D721Med (cell line): Measurements from ENCODE around the gene PDE1A.

Experiments used
- DNase-seq: peaks from one replicate; pipeline ENCODE4 v3.0.0; 2011; ENCODE audit warnings: low spot score; ENCODE audit not compliant: insufficient read length
- FAIRE-seq: peaks from 2 replicates; lab custom pipeline; 2011; peaks lifted over from hg19 to GRCh38; lab: Jason Lieb, UNC
- TF ChIP-seq, protein P1 (sequence below): IDR thresholded peaks from 2 replicates; pipeline ENCODE4 v1.5.1; 2012; ENCODE audit warnings: mild to moderate bottlenecking, control low read depth; ENCODE audit not compliant: insufficient read depth; ENCODE audit errors: missing control alignments

The PDE1A gene

DNA sequence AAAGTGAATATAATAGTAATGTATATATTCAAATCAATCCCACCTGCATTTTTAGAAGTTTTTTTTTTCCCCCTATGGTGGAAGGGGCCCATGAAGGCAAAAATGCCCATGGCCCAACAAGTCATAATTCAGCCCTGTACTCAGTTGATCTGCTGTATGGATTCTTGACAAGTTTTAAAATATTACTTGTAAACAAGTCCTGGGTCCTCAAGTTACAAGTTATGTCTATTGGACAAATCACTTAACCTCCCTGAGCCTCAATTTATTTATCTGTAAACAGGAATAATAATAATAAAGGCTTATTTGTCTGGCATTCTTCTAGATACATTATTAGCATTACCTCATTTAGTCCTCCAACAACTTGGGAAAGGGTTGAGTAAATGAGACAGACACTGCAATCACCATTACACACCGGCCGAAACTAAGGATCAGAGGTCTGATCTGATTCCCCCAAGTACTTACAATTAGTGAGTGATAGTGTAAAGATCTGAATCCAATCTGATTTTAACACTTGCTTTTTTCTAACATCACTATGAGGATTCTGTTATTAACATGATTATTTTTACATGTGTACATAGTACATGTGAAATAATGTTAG lies 66.1 kb downstream of the PDE1A start:
- no peak for DNase-seq
- TF ChIP-seq, protein P1, sequence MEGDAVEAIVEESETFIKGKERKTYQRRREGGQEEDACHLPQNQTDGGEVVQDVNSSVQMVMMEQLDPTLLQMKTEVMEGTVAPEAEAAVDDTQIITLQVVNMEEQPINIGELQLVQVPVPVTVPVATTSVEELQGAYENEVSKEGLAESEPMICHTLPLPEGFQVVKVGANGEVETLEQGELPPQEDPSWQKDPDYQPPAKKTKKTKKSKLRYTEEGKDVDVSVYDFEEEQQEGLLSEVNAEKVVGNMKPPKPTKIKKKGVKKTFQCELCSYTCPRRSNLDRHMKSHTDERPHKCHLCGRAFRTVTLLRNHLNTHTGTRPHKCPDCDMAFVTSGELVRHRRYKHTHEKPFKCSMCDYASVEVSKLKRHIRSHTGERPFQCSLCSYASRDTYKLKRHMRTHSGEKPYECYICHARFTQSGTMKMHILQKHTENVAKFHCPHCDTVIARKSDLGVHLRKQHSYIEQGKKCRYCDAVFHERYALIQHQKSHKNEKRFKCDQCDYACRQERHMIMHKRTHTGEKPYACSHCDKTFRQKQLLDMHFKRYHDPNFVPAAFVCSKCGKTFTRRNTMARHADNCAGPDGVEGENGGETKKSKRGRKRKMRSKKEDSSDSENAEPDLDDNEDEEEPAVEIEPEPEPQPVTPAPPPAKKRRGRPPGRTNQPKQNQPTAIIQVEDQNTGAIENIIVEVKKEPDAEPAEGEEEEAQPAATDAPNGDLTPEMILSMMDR = no peak
- no peak for FAIRE-seq

DNA sequence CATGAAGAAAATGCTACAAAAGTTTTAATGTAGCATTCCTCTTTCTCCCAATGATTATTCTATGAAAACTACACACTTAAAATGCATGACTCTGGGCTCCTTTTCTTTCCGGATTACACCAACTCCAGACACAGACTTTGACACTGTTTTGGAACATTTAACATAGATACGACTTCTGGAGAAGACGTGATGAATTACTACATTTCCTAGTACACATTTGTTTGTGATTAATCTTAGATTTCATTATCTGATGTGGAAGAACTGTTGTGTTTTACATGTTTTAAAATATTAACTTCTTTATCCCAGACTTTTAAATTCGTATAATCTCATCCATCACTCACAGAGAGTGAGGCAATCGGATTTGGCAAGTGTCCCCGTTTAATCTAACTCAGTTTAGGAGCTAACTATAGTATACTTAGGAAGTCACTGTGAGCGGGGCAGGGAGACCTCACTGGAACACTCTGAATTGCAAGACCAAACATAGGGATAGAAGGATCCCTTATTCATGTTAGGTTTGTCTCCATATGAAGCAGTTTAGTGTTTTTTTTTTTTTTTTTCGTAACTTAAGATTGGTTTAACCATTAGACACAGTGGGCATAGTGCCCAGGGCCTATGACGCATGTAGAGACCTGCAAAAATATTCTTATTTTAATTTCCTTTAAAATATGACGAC lies 66.7 kb downstream of the PDE1A start:
- TF ChIP-seq, protein P1 = no peak
- DNase-seq (no peak), FAIRE-seq (no peak)

DNA sequence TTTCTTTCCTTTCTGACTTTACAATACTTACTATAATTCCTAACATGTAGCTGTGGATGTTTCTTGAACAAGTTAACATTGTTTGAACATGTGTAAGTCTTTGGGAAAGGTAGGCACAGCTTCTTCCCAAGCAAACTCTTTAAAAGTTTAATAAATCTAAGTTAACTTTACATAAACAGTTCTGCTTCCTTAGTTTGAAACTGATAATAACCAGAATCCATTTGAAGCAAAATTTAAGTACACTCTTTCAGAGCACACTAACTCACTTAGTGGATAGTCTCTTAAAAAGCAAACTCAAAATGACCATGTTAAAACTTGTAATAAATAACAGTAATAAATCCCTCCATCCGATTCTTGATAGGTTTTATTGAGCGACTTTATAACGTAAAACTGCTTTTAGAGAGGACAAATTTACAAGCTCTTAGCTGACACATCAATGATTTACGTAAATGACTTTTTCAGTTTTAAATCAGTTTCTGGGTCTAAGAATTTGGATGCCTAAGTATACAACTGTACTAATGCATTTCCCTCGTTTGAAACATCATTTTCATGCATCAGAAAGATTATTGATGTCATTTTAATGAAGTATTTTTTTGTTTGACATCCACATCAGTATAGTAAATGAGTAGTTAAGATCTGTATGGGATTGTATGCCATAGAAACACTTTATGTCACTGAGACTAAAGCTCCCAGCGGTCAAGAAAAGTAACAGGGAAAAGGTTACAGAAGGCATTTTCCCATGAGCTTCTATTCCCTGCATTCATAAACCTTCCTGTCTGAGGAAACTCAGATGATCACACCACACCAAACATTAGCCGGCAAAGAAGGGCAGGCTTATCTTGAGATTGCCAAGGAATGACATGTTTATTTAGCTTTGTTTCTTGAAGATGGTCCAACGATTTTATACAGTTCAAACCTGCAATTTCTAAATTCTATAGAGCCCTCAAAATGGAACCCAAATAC lies 67.5 kb downstream of the PDE1A start:
- TF ChIP-seq, protein P1 = no peak
- no peak for DNase-seq
- no peak for FAIRE-seq

DNA sequence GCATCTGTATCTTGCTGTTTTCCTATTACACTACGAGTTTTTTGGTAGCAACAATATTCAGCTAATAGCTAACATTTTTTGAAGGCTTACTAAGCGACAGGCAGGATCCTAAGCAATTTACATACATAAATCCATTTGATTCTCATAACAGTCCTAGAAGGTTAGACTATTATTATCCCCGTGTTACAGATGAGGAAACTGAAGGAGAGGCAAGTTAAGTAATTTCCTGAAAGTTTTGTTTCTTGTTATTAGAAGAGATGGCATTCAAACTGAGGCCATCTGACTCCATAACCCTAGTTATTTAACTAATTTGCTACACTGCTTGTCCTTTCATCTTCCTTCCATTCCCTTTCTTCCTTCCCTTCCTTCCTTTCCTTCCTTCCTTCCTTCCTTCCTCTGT lies 68.2 kb downstream of the PDE1A start:
- FAIRE-seq (no peak), DNase-seq (no peak)
- TF ChIP-seq, protein P1 = no peak

DNA sequence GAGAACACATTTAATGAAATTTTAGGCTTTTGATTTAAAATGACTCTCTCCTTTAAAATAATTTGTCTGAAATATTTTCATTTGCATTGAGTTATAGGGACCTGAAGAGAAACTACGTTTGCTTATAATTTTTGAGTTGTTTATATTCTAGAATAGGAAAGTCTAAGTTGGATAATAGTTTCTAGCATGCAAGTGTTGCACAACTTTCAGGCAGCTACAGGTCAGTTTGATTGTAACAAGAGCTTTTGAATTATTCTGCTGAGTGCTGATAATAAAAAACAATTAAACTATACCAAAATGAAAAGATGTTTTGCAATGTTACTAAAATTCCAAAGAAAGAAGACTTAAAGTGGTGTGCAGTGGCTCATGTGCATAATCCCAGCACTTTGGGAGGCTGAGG lies 71.0 kb downstream of the PDE1A start:
- DNase-seq = no peak
- TF ChIP-seq, protein P1 = no peak
- FAIRE-seq = no peak

DNA sequence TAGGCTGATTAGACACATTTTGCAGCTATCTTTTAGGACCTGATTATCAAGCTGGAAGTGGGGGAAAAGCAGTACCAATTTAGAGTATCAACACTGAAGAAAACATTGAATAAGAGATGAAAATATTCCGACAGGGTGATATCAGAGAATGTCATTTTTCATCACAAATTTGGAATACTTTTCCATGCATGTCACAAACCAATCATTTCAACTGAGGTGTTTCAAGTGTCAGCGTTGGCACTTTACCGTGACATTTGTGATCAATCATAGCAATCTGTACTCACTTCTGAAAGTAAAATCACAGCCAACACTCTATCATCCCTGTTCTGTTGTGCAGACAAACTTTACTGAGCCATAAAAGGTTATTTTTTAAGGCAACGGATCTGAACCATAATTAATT lies 75.4 kb downstream of the PDE1A start:
- TF ChIP-seq, protein P1 = no peak
- DNase-seq (no peak), FAIRE-seq (no peak)
